HG03175 (cell line): ENCODE results near the gene CD109.
"Not testable (repeated sequence)": the region's sequence is repeated elsewhere in the genome, so short reads cannot be mapped to it uniquely, and the experiment has no call there.

ENCODE experiments used
- ATAC-seq: cut with Tn5 transposase; IDR thresholded peaks from one replicate; pipeline ENCODE4 v1.9.1; 2021; ENCODE audit warnings: mild to moderate bottlenecking, moderate library complexity; ENCODE audit not compliant: unreplicated experiment

CD109 gene

DNA sequence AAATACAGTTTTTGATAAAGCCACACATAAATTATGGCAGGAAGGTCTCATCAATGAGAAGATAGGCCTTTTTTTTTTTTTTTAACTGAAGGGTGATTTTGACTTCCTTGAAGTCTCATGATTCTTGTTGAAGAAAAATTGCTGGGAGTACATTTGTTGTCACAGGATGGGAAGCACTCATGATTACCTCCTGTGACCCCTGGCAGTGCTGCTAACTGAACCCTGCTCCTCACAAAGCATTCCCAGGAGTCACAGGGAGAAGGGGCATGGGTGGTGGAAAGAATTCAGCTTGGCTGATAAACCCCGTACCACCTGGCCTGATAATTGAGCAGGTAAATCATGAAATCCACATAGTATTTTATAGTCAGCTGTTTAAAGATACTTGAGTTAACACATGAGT lies 86.9 kb downstream of the CD109 start:
- no peak for ATAC-seq

DNA sequence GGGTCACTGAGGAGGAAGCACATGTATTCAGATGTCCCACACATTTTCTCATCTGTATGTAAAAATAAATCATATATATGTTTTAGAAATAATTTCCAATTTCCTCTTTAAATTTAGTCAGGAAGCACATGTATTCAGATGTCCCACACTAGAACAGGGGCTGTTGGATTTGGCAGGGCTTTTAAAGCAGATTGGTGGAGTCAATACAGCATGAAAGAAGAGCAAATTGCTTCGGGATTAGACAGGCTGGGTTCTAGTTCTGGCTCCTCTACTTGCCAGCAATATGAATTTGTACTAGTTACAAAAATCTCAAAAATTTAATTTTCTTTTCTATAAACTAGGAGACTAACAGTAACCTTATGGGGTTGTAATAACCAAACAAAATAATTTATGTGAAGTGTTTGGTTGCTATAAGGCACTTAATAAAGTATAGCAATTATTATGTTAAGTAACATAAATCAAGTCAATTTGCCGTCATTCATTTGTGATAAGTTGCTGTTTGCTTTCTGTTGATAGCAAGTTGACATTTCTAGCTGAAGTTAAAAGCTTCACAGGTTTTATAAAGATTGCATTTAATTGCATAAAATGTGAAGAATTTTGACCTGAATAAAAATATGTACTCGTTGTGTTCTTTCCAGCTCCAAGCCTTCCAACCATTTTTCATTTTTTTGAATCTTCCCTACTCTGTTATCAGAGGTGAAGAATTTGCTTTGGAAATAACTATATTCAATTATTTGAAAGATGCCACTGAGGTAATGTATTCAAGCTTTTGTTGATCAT lies 88.9 kb downstream of the CD109 start:
- no peak for ATAC-seq

DNA sequence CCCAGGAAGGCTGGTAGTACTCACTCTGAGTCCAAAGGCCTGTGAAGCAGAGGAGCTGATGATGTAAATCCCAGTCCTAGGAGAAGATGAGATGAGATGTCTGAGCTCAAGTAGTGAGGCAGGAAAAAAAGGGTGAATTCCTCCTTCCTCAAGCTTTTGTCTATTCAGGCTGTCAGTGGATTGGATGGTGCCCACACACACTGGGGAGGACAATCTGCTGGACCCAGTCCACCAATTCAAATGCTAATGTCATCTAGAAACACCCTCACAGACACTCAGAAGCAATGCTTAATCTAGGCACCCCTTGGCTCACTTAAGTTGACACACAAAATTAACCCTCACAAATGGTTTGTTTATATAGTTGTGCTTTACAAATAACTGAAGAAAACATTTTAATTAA lies 94.6 kb downstream of the CD109 start:
- no peak for ATAC-seq

DNA sequence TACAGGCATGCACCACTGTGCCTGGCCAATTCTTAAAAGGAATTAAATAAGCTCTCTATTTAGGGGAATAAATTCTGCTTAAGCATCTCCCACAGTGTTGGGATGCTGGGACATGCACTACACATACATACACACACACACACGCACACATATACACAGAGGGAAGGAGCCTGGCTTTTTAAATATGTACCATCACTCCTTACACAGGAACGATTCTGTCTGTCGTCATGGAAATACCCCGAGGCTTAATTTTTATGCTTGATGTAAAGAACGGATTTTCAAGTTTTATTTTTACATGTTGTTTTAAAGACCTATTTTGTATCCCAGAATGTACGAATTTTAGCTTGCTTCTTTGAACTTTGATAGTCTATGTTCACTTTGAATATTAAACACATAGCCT lies 95.3 kb downstream of the CD109 start:
- no peak for ATAC-seq

GRCh38 chr6:73792738-73793137 lies 96.7 kb downstream of the CD109 start:
- no peak for ATAC-seq

DNA sequence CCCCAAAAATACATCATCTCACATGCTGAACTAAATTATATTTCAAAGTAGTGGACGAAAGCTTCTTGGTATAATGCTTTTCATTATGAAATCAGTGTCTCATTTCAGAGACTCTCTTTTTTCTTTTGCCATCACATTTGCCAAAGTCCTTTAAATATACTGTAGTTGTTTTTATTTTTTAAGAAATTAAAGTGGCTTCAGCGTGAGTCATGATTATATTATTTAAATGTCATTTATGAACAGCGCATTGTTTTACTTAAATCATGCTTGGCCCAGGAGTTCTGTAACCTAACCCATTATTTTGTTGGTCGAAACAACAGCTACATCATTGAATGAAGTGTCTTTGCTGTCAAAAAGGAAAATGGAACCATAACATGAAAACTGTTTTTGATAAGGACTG lies 100.9 kb downstream of the CD109 start:
- no peak for ATAC-seq

DNA sequence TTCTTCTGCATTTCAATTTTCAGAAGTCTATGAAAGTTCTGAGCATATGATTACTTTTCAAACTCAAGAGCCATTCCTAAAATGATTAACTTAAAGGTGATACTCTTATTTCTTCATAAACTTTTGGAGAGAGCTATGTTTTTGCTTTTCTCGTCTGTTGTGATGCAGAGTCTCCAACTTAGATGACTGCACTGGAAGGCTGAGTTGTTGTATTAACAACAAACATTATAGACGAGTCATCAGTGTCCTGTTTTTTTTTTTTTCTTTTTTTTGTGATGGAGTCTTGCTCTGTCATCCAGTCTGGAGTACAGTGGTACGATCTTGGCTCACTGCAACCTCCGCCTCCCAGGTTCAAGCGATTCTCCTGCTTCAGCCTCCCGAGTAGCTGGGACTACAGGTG lies 101.9 kb downstream of the CD109 start:
- no peak for ATAC-seq

- ATAC-seq: peak; percentile 61
Observed at GRCh38 chr6:73798592-73798991, 102.6 kb downstream of the CD109 start.

- ATAC-seq: no peak
Observed at GRCh38 chr6:73800997-73801396, 105.0 kb downstream of the CD109 start.

GRCh38 chr6:73801652-73802268 lies 105.8 kb downstream of the CD109 start:
- ATAC-seq: no peak

DNA sequence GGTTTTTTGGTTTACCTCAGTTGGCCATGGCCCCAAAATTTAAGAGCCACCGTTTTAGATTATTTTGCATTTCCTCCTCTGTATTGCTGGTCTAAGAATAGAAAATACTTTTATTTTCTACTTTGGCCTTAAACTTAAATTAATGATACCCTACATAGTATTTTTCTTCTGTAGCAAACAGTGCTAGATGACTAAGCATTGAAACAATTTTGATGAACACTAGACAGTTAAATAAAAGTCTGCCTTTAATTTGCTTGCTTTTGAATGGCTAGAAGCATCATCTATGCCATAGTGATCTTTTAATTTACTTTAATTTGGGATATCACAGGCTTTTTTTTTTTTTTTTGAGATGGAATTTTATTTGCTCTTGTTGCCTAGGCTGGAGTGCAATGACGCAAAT lies 106.4 kb downstream of the CD109 start:
- no peak for ATAC-seq

DNA sequence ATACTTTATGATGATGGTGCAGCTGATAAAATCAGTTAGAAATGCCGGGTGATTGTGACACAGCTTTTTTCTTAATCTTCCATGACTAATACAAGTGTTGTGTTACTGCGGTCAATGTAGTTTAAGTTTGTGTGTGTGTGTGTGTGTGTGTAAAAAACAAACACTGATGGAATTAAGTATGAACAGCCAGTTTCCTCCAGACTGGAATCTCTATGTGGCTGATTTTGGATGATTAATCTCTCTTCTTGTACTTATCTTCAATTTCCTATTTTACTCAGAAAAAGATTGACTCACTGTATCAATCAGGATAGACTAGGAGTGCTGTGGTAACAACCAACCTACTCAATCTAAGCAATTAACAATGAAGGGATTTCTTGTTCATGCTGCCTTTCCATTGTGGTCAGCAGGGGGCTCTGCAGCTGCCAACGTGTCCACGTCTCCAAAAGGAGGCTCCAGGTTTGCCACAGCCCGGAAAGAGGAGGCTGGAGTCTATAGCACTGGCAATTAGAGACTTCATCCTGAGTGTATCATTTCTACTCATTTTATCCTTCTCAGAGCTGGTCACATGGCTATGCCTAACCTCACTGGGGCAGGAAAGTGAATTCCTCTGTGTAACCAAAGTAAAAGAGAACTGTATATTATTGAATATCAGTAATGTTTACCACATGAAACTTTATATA lies 107.7 kb downstream of the CD109 start:
- no peak for ATAC-seq

DNA sequence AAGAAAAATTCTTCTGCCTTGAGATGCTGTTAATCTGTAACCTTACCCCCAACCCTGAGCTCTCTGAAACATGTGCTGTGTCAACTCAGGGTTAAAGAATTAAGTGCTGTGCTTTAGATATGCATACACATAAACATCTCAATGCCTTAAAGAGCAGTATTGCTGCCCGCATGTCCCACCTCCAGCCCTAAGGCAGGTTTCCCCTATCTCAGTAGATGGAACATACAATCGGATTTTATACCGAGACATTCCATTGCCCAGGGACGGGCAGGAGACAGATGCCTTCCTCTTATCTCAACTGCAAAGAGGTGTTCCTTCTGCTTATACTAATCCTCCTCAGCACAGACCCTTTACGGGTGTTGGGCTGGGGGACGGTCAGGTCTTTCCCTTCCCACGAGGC lies 109.2 kb downstream of the CD109 start:
- ATAC-seq: not testable (repeated sequence)

DNA sequence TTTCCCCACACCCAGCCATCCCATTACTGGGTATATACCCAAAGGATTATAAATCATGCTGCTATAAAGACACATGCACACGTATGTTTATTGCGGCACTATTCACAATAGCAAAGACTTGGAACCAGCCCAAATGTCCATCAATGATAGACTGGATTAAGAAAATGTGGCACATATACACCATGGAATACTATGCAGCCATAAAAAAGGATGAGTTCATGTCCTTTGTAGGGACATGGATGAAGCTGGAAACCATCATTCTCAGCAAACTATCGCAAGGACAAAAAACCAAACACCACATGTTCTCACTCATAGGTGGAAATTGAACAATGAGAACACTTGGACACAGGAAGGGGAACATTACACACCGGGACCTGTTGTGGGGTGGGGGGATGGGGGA lies 110.0 kb downstream of the CD109 start:
- not testable (repeated sequence) for ATAC-seq

DNA sequence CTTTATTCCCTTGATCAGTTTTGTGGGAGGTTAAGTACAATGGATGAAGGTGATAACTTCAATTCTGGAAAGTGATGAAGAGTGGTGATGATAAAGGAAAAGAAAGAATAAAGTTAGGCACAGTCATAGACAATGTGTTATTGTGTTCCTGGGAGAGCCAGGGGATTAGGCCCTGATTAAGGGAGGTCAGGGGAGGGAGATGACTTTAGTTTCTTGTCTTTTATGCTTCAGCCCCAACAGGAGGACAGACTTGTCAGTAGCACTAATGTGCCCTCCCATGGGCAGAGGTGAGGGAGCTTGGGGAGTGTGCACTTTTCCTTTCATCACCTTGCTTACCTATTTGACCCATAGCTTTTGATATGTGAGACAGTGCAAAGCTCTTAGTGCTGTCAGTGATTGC lies 115.7 kb downstream of the CD109 start:
- ATAC-seq: no peak

- peak; percentile 50 for ATAC-seq
Observed at GRCh38 chr6:73817253-73817652, 121.2 kb downstream of the CD109 start.

GRCh38 chr6:73823046-73823735 lies 127.2 kb downstream of the CD109 start:
- no peak for ATAC-seq

- no peak for ATAC-seq
Observed at GRCh38 chr6:73823832-73824231, 127.8 kb downstream of the CD109 start.

DNA sequence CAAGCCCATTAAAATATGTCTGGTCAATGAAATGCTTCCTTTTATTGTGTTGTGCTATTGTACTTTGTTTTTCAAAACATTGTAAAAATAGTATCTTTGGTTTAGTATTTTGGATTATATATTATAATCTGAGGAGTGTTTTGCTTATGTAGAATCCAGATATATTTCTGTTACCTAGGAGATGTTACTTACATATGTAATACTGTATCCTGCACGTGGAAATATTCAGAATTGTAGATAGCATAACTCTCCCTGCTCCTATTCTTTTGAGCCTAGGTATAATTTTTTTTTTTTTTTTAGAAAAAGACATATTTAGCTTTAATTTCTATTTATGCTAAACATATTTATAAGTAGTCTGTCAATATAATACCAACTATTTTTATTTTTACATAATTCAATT lies 130.6 kb downstream of the CD109 start:
- ATAC-seq: no peak

DNA sequence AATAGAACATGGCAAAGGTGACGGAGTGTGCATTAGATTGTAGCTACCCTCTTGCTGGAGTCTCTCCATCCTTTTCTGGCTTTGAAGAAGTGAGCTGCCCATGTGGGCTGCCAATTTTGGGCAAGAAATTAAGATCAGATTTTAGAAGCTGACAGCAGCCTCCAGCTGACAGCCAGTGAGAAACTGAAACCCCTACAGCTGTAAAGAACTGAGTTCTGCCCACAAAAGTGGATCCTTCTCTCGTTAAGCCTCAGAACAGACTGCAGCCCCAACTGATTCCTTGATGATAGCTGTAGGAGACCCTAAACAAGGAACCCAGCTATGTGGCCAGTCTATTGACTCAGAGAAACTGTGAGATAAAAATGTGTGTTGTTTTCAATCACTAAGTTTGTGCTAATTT lies 134.1 kb downstream of the CD109 start:
- no peak for ATAC-seq

DNA sequence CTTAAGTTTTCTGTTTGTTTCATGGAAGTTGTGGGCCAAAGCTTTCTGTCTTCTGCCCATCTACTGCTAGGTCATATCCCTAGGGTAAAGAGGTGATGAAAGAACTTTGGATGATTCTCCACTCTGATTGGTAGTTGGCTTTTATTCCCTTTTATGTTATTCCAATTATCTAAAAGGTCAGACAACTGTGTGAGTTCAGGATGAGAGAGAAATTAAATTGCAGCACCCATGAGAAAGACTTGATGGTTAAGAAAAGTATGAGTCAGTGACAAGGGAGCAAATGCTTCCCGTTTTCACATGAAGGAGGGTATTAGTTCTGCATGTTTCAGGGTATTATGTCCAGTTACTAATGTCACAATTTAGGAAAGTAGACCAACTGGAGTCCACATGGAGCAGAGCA lies 136.3 kb downstream of the CD109 start:
- ATAC-seq: no peak

GRCh38 chr6:73844696-73845095 lies 148.7 kb downstream of the CD109 start:
- ATAC-seq: not testable (repeated sequence)
